T-helper 2 cell treated with Interferon-gamma antibody and Interleukin-4, amounts not matched to agents 5 μg/mL and 100 μg/mL, for 36 hours (primary cell): ENCODE data around the gene FAM216B.

Experiments
- DNase-seq: peaks from one replicate; pipeline ENCODE4 v3.0.0; 2021; ENCODE audit warnings: low spot score
- H3K27ac Mint-ChIP-seq: one replicate; pipeline ENCODE4 v1.8.0; 2021; ENCODE audit warnings: mild to moderate bottlenecking, mixed read lengths
- H3K27me3 Mint-ChIP-seq: one replicate; pipeline ENCODE4 v1.8.0; 2021; ENCODE audit warnings: low read depth, mixed read lengths
- H3K36me3 Mint-ChIP-seq: one replicate; pipeline ENCODE4 v1.8.0; 2021; ENCODE audit warnings: low read depth, mixed read lengths
- H3K4me1 Mint-ChIP-seq: one replicate; pipeline ENCODE4 v1.8.0; 2021; ENCODE audit warnings: low read depth, mixed read lengths
- H3K4me3 Mint-ChIP-seq: one replicate; pipeline ENCODE4 v1.8.0; 2022; ENCODE audit warnings: mild to moderate bottlenecking, moderate library complexity, mixed read lengths
- H3K9me3 Mint-ChIP-seq: one replicate; pipeline ENCODE4 v1.8.0; 2021; ENCODE audit warnings: mixed read lengths

Gene FAM216B

DNA sequence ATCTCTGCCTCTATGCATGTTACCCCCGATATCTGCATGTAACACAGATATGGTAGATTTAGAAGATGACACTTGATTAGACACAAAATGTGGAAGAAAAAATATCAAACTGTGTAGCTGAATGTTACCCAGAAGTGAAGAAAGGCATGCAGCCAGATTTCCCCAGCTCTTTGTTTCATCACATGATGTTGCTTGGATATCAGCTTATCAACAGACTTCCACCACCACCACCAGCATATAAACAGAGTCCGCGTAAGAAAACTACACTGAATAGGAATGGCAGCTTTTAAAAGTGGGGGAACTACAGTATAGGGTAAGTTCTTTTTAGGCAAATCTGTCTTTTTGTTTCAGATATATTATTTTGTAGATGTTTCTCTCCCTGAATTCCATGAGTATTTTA is at the start of gene FAM216B:
TSS of gene FAM216B (plus strand) at position 233 of the 400 bp plus-strand sequence. CDS start 2,484 bp downstream, outside the sequence.
- Mint-ChIP-seq H3K27me3 (peaks cover 8% of the 10 kb centered on the region), H3K9me3 (no peaks in the 10 kb centered on the region), H3K27ac (no peak within 1 kb of the TSS), H3K4me1 (no peaks in the 10 kb centered on the region), H3K4me3 (no peak within 1 kb of the TSS), H3K36me3 (no peaks in the 10 kb centered on the region)
- DNase-seq, result no peak

DNA sequence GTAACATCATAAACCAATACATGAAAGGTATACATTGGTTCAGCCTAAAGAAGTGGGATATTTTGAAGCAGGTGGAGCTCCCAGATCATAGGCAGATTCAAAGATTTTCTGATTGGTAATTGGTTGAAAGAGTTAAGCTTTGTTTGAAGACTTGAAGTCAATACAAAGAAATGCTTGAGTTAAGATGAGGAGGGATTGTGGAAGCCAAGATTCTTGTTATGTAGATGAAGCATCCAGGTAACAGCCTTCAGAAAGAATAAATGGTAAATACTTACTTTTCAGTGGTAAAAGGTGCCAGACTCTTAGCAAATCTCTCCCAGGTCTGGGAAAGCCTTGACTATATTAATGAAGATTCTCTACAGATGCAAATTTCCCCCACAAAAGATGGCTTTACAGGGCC is 49.3 kb upstream of the FAM216B start:
- Mint-ChIP-seq H3K4me1 (no peaks in the 10 kb centered on the region), H3K4me3 (no peak overlapping the region), H3K9me3 (no peaks in the 10 kb centered on the region), H3K27me3 (peaks cover 7% of the 10 kb centered on the region), H3K27ac (no peak overlapping the region), H3K36me3 (no peaks in the 10 kb centered on the region)
- no peak for DNase-seq

DNA sequence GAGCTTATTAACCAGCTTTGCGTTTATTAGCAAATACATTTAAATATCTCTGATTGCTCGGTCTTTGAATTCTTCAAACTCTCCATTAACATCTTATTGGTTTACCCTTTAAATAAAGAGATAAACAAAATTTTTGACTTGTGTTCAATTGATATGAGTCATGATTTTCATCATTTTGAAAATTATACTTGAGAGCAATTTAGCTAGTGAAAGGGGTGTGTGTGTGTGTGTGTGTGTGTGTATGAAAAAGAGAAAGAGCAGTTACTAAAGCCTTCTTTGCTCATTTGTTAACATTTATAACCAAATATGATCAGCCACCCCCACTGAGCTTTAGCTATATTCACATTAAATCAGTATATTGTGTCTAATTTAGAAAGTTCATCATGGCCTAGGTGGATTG is 48.3 kb upstream of the FAM216B start:
- no peak overlapping the region for H3K4me3 Mint-ChIP-seq
- DNase-seq, result no peak
- no peaks in the 10 kb centered on the region for H3K9me3 Mint-ChIP-seq
- no peak overlapping the region for H3K27ac Mint-ChIP-seq
- no peaks in the 10 kb centered on the region for H3K4me1 Mint-ChIP-seq
- peaks cover 7% of the 10 kb centered on the region for H3K27me3 Mint-ChIP-seq
- no peaks in the 10 kb centered on the region for H3K36me3 Mint-ChIP-seq

DNA sequence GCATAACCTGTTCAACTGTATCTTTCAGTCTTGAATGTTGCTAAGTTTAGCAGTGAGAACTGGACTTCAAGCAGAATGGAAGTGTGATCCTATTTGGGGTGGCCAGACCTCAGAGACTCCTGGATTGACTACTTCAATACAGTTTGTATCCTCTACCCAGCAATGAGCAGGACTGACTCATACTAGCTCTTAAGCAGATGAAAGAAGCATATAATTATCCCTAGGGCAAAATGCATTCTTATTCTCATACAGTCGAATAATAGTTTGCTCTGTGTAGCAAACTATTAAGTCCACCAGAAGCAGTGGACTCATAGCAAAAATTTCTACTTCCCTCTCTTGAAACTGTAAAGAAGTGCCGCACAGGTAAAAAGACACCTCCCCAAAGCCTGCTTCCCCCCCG is 46.4 kb upstream of the FAM216B start:
- DNase-seq, result no peak
- H3K9me3 Mint-ChIP-seq, result no peaks in the 10 kb centered on the region
- no peak overlapping the region for H3K27ac Mint-ChIP-seq
- H3K4me3 Mint-ChIP-seq, result no peak overlapping the region
- no peaks in the 10 kb centered on the region for H3K36me3 Mint-ChIP-seq
- peaks cover 12% of the 10 kb centered on the region for H3K27me3 Mint-ChIP-seq
- H3K4me1 Mint-ChIP-seq, result no peaks in the 10 kb centered on the region

DNA sequence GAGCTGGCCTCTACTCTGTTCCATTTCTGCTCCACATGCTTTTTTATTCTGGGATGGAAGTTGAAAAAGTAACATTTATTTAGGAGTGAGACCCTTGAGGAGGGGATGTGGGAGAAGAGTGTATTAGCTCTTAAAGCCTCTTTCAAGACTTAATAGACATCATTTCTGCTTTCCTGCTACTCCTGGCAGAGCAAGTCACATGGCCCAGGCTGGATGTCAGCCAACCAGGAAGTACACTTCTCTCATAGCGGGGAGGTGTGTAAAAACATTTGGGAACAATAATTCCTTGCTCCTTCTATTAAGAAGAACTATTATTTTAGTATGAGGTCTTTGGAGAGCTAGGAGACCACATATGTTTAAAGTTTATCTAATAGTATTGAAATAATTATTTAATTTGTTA is 40.6 kb upstream of the FAM216B start:
- no peaks in the 10 kb centered on the region for H3K9me3 Mint-ChIP-seq
- no peaks in the 10 kb centered on the region for H3K4me1 Mint-ChIP-seq
- DNase-seq, result no peak
- peaks cover 7% of the 10 kb centered on the region for H3K27me3 Mint-ChIP-seq
- no peak overlapping the region for H3K27ac Mint-ChIP-seq
- no peaks in the 10 kb centered on the region for H3K36me3 Mint-ChIP-seq
- no peak overlapping the region for H3K4me3 Mint-ChIP-seq

DNA sequence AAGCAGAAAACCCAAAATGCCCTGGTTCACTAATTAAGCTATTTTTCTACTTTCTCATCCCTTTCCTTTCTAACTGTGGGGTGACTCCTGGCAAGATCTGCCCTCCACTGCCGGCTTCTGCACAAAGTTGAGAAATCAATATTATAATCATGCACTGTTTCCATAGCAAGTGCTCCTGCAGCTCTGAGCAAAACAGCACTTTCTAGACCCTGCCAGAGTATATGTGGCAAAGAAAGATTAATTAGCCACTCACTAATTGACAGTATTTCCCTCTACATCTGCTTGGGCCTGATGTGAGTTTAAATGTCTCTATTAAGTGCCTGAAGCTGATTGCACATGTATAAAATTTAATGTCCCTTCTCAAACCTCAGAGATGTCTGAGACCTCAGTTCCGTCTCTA is 39.5 kb upstream of the FAM216B start:
- no peak for DNase-seq
- no peaks in the 10 kb centered on the region for H3K36me3 Mint-ChIP-seq
- H3K27ac Mint-ChIP-seq, result no peak overlapping the region
- H3K4me1 Mint-ChIP-seq, result no peaks in the 10 kb centered on the region
- H3K4me3 Mint-ChIP-seq, result no peak overlapping the region
- H3K27me3 Mint-ChIP-seq, result peaks cover 7% of the 10 kb centered on the region
- no peaks in the 10 kb centered on the region for H3K9me3 Mint-ChIP-seq

DNA sequence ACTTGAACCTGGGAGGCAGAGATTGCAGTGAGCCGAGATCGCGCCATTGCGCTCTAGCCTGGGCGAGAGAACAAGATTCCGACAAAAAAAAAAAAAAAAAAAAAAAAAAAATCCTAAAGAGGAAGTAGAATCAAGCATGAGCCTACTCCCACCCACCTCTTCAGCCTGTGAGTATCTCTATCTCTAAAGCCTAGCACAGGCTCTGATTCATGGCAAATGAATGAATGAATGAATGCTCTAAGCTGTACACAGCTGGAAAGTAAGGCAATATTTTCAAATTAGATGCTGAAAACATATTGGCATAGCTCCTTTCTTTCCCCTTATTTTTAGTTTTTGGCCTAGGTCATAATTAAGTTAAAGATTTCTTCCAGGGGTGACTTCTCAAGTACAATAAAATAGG is 35.7 kb upstream of the FAM216B start:
- DNase-seq, result no peak
- Mint-ChIP-seq H3K27me3 (peaks cover 11% of the 10 kb centered on the region), H3K9me3 (no peaks in the 10 kb centered on the region), H3K36me3 (no peaks in the 10 kb centered on the region), H3K27ac (no peak overlapping the region), H3K4me1 (no peaks in the 10 kb centered on the region), H3K4me3 (no peak overlapping the region)

DNA sequence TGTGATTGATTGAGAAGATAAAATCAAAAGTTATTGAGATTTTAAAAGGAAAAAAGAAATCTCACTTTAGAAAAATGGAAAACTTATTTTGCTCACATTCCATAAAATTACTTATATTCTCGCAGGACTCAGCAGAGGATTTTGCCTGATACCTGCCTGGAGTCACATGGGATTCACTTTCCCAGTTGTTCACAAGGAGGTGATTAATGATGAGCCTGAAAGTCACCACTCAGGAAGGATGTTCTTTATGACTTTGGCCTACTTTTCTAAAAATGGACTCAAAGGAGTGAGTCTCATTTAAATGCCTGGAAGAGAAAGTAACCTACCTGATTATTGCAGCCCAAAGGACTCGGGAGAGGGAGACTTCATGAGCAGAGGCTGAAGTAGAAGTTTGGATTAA is 34.5 kb upstream of the FAM216B start:
- H3K36me3 Mint-ChIP-seq, result no peaks in the 10 kb centered on the region
- DNase-seq, result no peak
- H3K4me1 Mint-ChIP-seq, result no peaks in the 10 kb centered on the region
- no peak overlapping the region for H3K27ac Mint-ChIP-seq
- no peak overlapping the region for H3K4me3 Mint-ChIP-seq
- peaks cover 13% of the 10 kb centered on the region for H3K27me3 Mint-ChIP-seq
- no peaks in the 10 kb centered on the region for H3K9me3 Mint-ChIP-seq

DNA sequence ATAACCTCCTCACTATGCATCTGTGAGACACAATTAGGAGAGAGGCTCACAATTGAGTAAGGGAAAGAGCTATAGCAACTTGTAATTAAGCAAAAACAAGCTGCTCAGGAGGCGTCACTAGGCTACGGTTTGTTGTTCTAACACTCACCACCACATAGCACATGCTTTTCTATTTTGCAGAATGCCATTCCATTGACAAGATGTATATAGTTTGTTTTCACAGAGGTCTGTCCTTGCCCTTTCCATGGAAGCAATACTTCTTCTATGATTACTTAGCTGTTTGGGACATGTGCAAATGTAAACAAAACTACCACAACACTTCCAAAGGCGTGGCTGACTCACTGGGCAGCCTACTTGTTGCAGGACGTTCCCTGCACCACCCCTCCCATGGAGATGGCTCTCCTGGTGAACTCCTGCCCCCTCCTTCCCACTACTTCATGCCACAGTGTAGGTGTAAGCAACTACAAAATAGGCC is 33.9 kb upstream of the FAM216B start:
- no peaks in the 10 kb centered on the region for H3K4me1 Mint-ChIP-seq
- no peak overlapping the region for H3K27ac Mint-ChIP-seq
- no peaks in the 10 kb centered on the region for H3K9me3 Mint-ChIP-seq
- no peak overlapping the region for H3K4me3 Mint-ChIP-seq
- no peak for DNase-seq
- peaks cover 13% of the 10 kb centered on the region for H3K27me3 Mint-ChIP-seq
- H3K36me3 Mint-ChIP-seq, result no peaks in the 10 kb centered on the region

DNA sequence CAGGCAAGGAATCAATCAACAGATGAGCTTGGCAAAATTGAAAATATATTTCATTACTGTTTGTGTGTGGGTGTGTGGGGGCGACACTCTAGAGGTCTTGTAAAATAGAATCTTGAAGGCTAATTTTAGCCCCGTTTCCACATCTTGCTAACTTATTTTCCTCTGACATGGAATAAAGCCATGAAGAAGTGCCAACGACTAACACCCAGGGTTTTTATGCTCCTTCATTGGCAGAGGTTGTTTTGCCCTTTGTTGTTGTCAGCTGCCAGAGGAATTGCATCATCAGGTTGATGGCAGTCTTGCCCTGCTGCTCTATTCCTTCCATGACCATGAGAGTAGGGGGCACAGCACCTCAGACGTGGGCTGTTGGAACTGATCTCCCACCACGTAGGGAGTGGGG is 30.6 kb upstream of the FAM216B start:
- Mint-ChIP-seq H3K4me3 (no peak overlapping the region), H3K27ac (no peak overlapping the region), H3K9me3 (no peaks in the 10 kb centered on the region), H3K4me1 (no peaks in the 10 kb centered on the region), H3K27me3 (peaks cover 13% of the 10 kb centered on the region), H3K36me3 (no peaks in the 10 kb centered on the region)
- no peak for DNase-seq

DNA sequence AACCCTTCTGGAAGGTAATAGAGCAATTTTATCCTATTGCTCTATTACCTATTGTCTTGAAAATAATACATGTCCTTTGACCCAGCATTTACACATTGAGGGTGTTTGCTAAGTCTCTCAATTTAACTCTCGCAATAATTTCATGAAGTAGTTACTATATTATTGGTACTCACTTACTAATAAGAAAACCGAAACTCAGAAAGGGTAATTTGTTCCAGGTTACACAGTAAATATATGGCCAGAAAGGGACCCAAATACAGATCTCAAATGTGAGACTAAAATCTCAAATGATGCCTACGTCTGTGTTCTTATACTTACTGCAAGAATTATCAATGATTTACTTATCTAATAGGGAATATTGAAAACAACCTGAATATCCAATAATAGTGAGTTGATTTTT is 29.7 kb upstream of the FAM216B start:
- Mint-ChIP-seq H3K9me3 (no peaks in the 10 kb centered on the region), H3K36me3 (no peaks in the 10 kb centered on the region), H3K27ac (no peak overlapping the region), H3K4me1 (no peaks in the 10 kb centered on the region), H3K27me3 (peaks cover 13% of the 10 kb centered on the region), H3K4me3 (no peak overlapping the region)
- DNase-seq, result no peak

DNA sequence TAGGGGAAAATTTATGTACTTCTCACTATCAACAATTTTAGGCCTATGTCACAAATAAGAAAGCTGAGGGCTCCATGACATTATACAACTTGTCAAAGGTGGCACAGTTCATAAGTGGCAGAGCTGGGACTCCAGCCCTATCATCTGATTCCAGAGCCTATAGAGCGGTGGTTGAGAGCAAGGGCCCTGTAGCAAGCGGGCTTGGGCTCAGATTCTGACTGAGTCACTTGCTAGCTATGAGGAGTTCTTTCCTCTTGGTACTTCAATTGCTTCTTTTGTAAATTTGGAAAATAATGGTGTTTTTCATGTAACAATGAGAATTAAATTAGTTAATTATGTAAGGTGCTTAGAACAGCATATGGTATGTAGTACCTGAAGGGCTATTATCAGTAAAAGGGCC is 28.7 kb upstream of the FAM216B start:
- Mint-ChIP-seq H3K36me3 (no peaks in the 10 kb centered on the region), H3K9me3 (no peaks in the 10 kb centered on the region), H3K27ac (no peak overlapping the region), H3K27me3 (peaks cover 13% of the 10 kb centered on the region), H3K4me1 (no peaks in the 10 kb centered on the region), H3K4me3 (no peak overlapping the region)
- DNase-seq, result no peak

DNA sequence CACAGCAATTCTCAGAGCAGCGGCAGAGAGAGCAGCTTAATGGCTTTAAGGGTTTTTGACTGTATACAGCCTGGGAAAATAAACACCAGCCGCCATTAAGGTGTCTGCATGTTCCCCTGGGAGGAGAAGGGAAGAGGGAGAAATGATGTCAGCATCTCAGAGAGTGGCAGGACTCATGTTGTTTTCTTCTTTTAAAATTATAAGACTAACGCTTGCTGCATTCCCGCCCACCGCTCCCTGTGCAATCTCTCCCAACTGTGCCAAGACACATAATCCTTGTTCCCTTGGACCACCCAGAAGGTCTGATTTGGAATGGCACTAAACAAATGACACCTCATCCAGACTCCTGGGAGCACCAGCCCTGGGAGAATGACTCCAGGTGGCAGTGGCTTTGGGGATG is 27.7 kb upstream of the FAM216B start:
- DNase-seq, result no peak
- Mint-ChIP-seq H3K27me3 (peaks cover 13% of the 10 kb centered on the region), H3K36me3 (no peaks in the 10 kb centered on the region), H3K9me3 (no peaks in the 10 kb centered on the region), H3K27ac (no peak overlapping the region), H3K4me3 (no peak overlapping the region), H3K4me1 (no peaks in the 10 kb centered on the region)

DNA sequence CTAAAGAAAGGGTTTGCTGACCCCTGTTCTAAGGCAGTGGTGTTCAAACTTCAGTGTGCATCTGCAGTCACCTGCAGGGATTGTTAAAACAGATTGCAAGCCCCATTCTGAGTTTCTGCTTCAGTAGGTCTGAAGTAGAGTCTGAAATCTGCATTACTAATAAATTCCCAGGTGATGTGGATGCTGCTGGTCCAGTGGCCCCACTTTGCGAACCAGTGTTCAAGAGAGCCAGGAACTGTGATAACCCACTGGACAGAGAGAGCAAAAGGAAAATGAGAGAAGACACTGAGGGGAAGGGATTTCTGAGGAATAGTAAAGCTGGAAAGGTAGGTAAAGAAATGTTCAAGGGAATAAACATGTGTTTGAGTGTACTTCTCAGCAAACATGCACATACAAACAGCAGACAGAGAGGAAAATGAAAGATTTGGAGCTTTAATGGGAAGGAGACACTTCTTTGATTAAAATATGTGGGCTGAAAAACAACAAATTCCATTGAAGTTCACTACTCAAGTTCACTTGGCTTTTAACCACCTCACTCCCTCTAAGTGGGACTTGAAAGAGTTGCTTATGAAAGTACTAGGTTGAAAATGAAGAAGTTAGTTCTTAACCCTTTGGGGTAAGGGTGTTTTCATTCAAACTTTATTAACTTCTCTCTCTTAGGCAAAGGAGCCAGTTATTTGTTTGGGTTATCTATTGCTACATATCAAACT is 26.4 kb upstream of the FAM216B start:
- Mint-ChIP-seq H3K4me3 (no peak overlapping the region), H3K4me1 (no peaks in the 10 kb centered on the region), H3K27me3 (peaks cover 4% of the 10 kb centered on the region), H3K27ac (no peak overlapping the region), H3K36me3 (no peaks in the 10 kb centered on the region), H3K9me3 (no peaks in the 10 kb centered on the region)
- no peak for DNase-seq
